Parathyroid adenoma (tissue), 2 donors: ENCODE measurements around the gene RELN.
"Not testable (repeated sequence)": the region's sequence is repeated elsewhere in the genome, so short reads cannot be mapped to it uniquely, and the experiment has no call there.

Experiments used
- H2AFZ ChIP-seq: fragments of 300-600 bp; sonication (generic); one replicate; pipeline ENCODE4 v1.7.0; 2017; ENCODE audit warnings: antibody characterized with exemption, mild to moderate bottlenecking
- H3K27ac ChIP-seq: fragments of 300-600 bp; sonication (generic); one replicate; pipeline ENCODE4 v1.7.0; 2017
- H3K27me3 ChIP-seq: fragments of 300-600 bp; sonication (generic); one replicate; pipeline ENCODE4 v1.7.0; 2017; ENCODE audit warnings: low read length; ENCODE audit not compliant: control insufficient read depth, insufficient read depth
- H3K36me3 ChIP-seq: fragments of 300-600 bp; sonication (generic); one replicate; pipeline ENCODE4 v1.7.0; 2017; ENCODE audit warnings: low read length; ENCODE audit not compliant: control insufficient read depth, insufficient read depth
- H3K4me1 ChIP-seq: fragments of 300-600 bp; sonication (generic); one replicate; pipeline ENCODE4 v1.7.0; 2017; ENCODE audit warnings: control low read depth
- H3K4me2 ChIP-seq: fragments of 300-600 bp; sonication (generic); one replicate; pipeline ENCODE4 v1.7.0; 2017; ENCODE audit warnings: low read length
- H3K4me3 ChIP-seq: fragments of 300-600 bp; sonication (generic); one replicate; pipeline ENCODE4 v1.7.0; 2017; ENCODE audit warnings: low read depth, low read length
- H3K79me2 ChIP-seq: fragments of 300-600 bp; sonication (generic); one replicate; pipeline ENCODE4 v1.7.0; 2017; ENCODE audit warnings: control low read depth
- H3K9ac ChIP-seq: fragments of 300-600 bp; sonication (generic); one replicate; pipeline ENCODE4 v1.7.0; 2017; ENCODE audit warnings: mild to moderate bottlenecking
- H3K9me3 ChIP-seq: fragments of 300-600 bp; sonication (generic); one replicate; pipeline ENCODE4 v1.7.0; 2017; ENCODE audit warnings: low read length; ENCODE audit not compliant: control insufficient read depth
- CTCF ChIP-seq: fragments of 300-600 bp; sonication (generic); IDR thresholded peaks from one replicate; pipeline ENCODE4 v1.7.0; 2017; ENCODE audit warnings: antibody characterized with exemption, mild to moderate bottlenecking
- donor health status: primary hyperparathyroidism.

The RELN gene

GRCh38 chr7:103823084-103823483 lies 166.4 kb downstream of the RELN start:
- Histone ChIP-seq H3K36me3 (no peaks in the 10 kb centered on the region), H3K79me2 (no peaks in the 10 kb centered on the region), H2AFZ (no peak overlapping the region), H3K27ac (no peak overlapping the region), H3K4me1 (no peaks in the 10 kb centered on the region), H3K9ac (no peak overlapping the region), H3K27me3 (no peaks in the 10 kb centered on the region), H3K4me3 (no peak overlapping the region), H3K4me2 (no peak overlapping the region), H3K9me3 (no peaks in the 10 kb centered on the region)
- TF ChIP-seq CTCF, result no peak

- TF ChIP-seq CTCF, result no peak
- Histone ChIP-seq H3K9me3 (no peaks in the 10 kb centered on the region), H3K9ac (no peak overlapping the region), H3K36me3 (no peaks in the 10 kb centered on the region), H3K27me3 (no peaks in the 10 kb centered on the region), H3K79me2 (no peaks in the 10 kb centered on the region), H2AFZ (no peak overlapping the region), H3K4me1 (no peaks in the 10 kb centered on the region), H3K4me3 (no peak overlapping the region), H3K27ac (no peak overlapping the region), H3K4me2 (no peak overlapping the region)
Measured at GRCh38 chr7:103821092-103821491, 168.4 kb downstream of the RELN start.

- not testable (repeated sequence) for H3K9ac ChIP-seq, H2AFZ ChIP-seq, H3K4me1 ChIP-seq, H3K27ac ChIP-seq, H3K79me2 ChIP-seq, H3K4me2 ChIP-seq, H3K9me3 ChIP-seq, H3K4me3 ChIP-seq, H3K27me3 ChIP-seq, H3K36me3 ChIP-seq
Measured at GRCh38 chr7:103815972-103816371, 173.5 kb downstream of the RELN start.

GRCh38 chr7:103813970-103814369 lies 175.5 kb downstream of the RELN start:
- Histone ChIP-seq H3K36me3 (no peaks in the 10 kb centered on the region), H3K9me3 (no peaks in the 10 kb centered on the region), H3K4me2 (no peak overlapping the region), H3K4me1 (no peaks in the 10 kb centered on the region), H2AFZ (no peak overlapping the region), H3K79me2 (no peaks in the 10 kb centered on the region), H3K9ac (no peak overlapping the region), H3K27ac (no peak overlapping the region), H3K4me3 (no peak overlapping the region), H3K27me3 (no peaks in the 10 kb centered on the region)
- no peak for TF ChIP-seq CTCF

GRCh38 chr7:103811997-103812396 lies 177.5 kb downstream of the RELN start:
- H3K4me3 ChIP-seq, result no peak overlapping the region
- no peak overlapping the region for H2AFZ ChIP-seq
- peak overlapping the region; percentile 48 for H3K4me2 ChIP-seq
- no peak for TF ChIP-seq CTCF
- H3K4me1 ChIP-seq, result no peaks in the 10 kb centered on the region
- H3K27ac ChIP-seq, result no peak overlapping the region
- no peaks in the 10 kb centered on the region for H3K36me3 ChIP-seq
- no peaks in the 10 kb centered on the region for H3K79me2 ChIP-seq
- no peaks in the 10 kb centered on the region for H3K9me3 ChIP-seq
- H3K27me3 ChIP-seq, result no peaks in the 10 kb centered on the region
- no peak overlapping the region for H3K9ac ChIP-seq
